GM12892 (cell line): Measurements from ENCODE around the gene ACSL6.

Experiments used
- POLR2A ChIP-seq: IDR thresholded peaks from 2 replicates; pipeline ENCODE4 v1.6.1; 2011; ENCODE audit warnings: low read depth, low read length, control low read depth
- TAF1 ChIP-seq: IDR thresholded peaks from 2 replicates; pipeline ENCODE4 v1.6.1; 2011; ENCODE audit warnings: low read depth, mild to moderate bottlenecking, control low read depth, low read length, borderline replicate concordance

- TF ChIP-seq TAF1 = no peak
- TF ChIP-seq POLR2A = no peak
These were observed 65.8 kb downstream of the ACSL6 start, which contains the start of gene MEIKIN for GRCh38 chr5:131945551-131946168.
